RWPE2 (cell line): ENCODE data around the gene MBD3L2B.
A peak's percentile ranks its signal among the peaks of the same experiment; 100 is the strongest.
"Not testable (repeated sequence)": the region's sequence is repeated elsewhere in the genome, so short reads cannot be mapped to it uniquely, and the experiment has no call there.

ENCODE experiments used
- ATAC-seq: fragments of 200-7000 bp; cut with Tn5 transposase; 3 replicates; pipeline ENCODE4 v1.9.1; 2021; ENCODE audit warnings: low read depth
- DNase-seq: peaks from one replicate; pipeline ENCODE4 v3.0.0-alpha.2; 2020; ENCODE audit warnings: low spot score
- H3K27ac ChIP-seq: fragments of 450-650 bp; 2 replicates; pipeline ENCODE4 v1.5.1; 2017; ENCODE audit warnings: mild to moderate bottlenecking; ENCODE audit not compliant: poor library complexity, severe bottlenecking
- H3K27me3 ChIP-seq: fragments of 250-450 bp; sonication (Bioruptor Pico); 2 replicates; pipeline ENCODE4 v1.5.1; 2021; ENCODE audit warnings: mild to moderate bottlenecking, moderate library complexity; ENCODE audit not compliant: insufficient read depth, poor library complexity, severe bottlenecking
- H3K36me3 ChIP-seq: fragments of 250-450 bp; sonication (Bioruptor Pico); 2 replicates; pipeline ENCODE4 v1.5.1; 2020; ENCODE audit warnings: low read depth, mild to moderate bottlenecking, moderate library complexity
- H3K4me1 ChIP-seq: fragments of 250-450 bp; sonication (Bioruptor Pico); 2 replicates; pipeline ENCODE4 v1.5.1; 2021; ENCODE audit warnings: mild to moderate bottlenecking, moderate library complexity; ENCODE audit not compliant: insufficient read depth, poor library complexity, severe bottlenecking
- H3K4me3 ChIP-seq: fragments of 250-450 bp; sonication (Bioruptor Pico); 2 replicates; pipeline ENCODE4 v1.5.1; 2021; ENCODE audit warnings: mild to moderate bottlenecking, moderate library complexity; ENCODE audit not compliant: severe bottlenecking
- H3K9me3 ChIP-seq: fragments of 250-450 bp; sonication (Bioruptor Pico); 2 replicates; pipeline ENCODE4 v1.5.1; 2021; ENCODE audit warnings: mild to moderate bottlenecking, moderate library complexity; ENCODE audit not compliant: severe bottlenecking
- CTCF ChIP-seq: fragments of 450-650 bp; IDR thresholded peaks from one replicate; pipeline ENCODE4 v1.5.1; 2017; ENCODE audit warnings: mild to moderate bottlenecking, moderate library complexity; ENCODE audit not compliant: poor library complexity, severe bottlenecking

Gene MBD3L2B

GRCh38 chr19:7051421-7051820 is 30.2 kb upstream of the MBD3L2B start:
- not testable (repeated sequence) for ATAC-seq, H3K4me3 ChIP-seq, H3K27me3 ChIP-seq

GRCh38 chr19:7049021-7049420 is 27.8 kb upstream of the MBD3L2B start, which contains the start of gene MBD3L2:
Gene MBD3L2 (plus strand): TSS chr19:7049321. CDS start chr19:7049374, 53 bp downstream.
- not testable (repeated sequence) for H3K27ac ChIP-seq, DNase-seq, H3K9me3 ChIP-seq, ATAC-seq, H3K36me3 ChIP-seq, H3K4me1 ChIP-seq, H3K4me3 ChIP-seq, H3K27me3 ChIP-seq

More at GRCh38 chr19:7051421-7051820, 30.2 kb upstream of the MBD3L2B start:
- H3K27ac ChIP-seq, H3K4me1 ChIP-seq, H3K36me3 ChIP-seq, DNase-seq, H3K9me3 ChIP-seq: not testable (repeated sequence)

GRCh38 chr19:7041563-7041962 is 20.3 kb upstream of the MBD3L2B start:
- not testable (repeated sequence) for ATAC-seq, H3K4me3 ChIP-seq, H3K9me3 ChIP-seq, DNase-seq, H3K27me3 ChIP-seq, H3K36me3 ChIP-seq, H3K4me1 ChIP-seq, H3K27ac ChIP-seq

- not testable (repeated sequence) for H3K27me3 ChIP-seq, DNase-seq, H3K9me3 ChIP-seq, ATAC-seq, H3K4me1 ChIP-seq, H3K4me3 ChIP-seq, H3K36me3 ChIP-seq, H3K27ac ChIP-seq
Observed at GRCh38 chr19:7040079-7040478, 18.8 kb upstream of the MBD3L2B start, which contains the start of gene MBD3L4. Gene MBD3L4 (minus strand): TSS chr19:7040179. CDS start chr19:7040144, 35 bp downstream.

GRCh38 chr19:7030278-7030677 is 9.0 kb upstream of the MBD3L2B start, which contains the start of gene MBD3L5:
Gene MBD3L5 (plus strand): TSS chr19:7030578. CDS start chr19:7030612, 34 bp downstream.
- not testable (repeated sequence) for H3K4me3 ChIP-seq, H3K4me1 ChIP-seq, H3K9me3 ChIP-seq, H3K36me3 ChIP-seq, H3K27ac ChIP-seq, ATAC-seq, H3K27me3 ChIP-seq, DNase-seq

- H3K27me3 ChIP-seq, DNase-seq, H3K9me3 ChIP-seq, H3K4me1 ChIP-seq, ATAC-seq, H3K4me3 ChIP-seq, H3K27ac ChIP-seq, H3K36me3 ChIP-seq: not testable (repeated sequence)
Observed at GRCh38 chr19:7028790-7029189, 7.6 kb upstream of the MBD3L2B start.

- DNase-seq (no peak), ATAC-seq (no peak)
- Histone ChIP-seq H3K9me3 (no peaks in the 10 kb centered on the region), H3K27me3 (no peaks in the 10 kb centered on the region), H3K4me1 (no peaks in the 10 kb centered on the region), H3K36me3 (no peaks in the 10 kb centered on the region), H3K4me3 (no peak overlapping the region), H3K27ac (no peak overlapping the region)
- no peak for TF ChIP-seq CTCF
Observed at GRCh38 chr19:7018828-7019227, 2.4 kb downstream of the MBD3L2B start.

GRCh38 chr19:7013678-7014077 is 7.6 kb downstream of the MBD3L2B start:
- Histone ChIP-seq H3K27ac (no peak overlapping the region), H3K9me3 (no peaks in the 10 kb centered on the region), H3K4me1 (no peaks in the 10 kb centered on the region), H3K4me3 (no peak overlapping the region), H3K27me3 (no peaks in the 10 kb centered on the region), H3K36me3 (no peaks in the 10 kb centered on the region)
- DNase-seq (no peak), ATAC-seq (peak; percentile 57)
- TF ChIP-seq CTCF, result no peak
